Erythroblast (primary cell): ENCODE results near the gene CCL14.

Source experiments
- GATA1 ChIP-seq: IDR thresholded peaks from 2 replicates; pipeline ENCODE4 v1.6.1; 2011; ENCODE audit warnings: low read depth, mild to moderate bottlenecking, control low read depth, low read length, moderate library complexity
- POLR2A ChIP-seq: IDR thresholded peaks from 2 replicates; pipeline ENCODE4 v1.6.1; 2011; ENCODE audit warnings: mild to moderate bottlenecking, low read length

DNA sequence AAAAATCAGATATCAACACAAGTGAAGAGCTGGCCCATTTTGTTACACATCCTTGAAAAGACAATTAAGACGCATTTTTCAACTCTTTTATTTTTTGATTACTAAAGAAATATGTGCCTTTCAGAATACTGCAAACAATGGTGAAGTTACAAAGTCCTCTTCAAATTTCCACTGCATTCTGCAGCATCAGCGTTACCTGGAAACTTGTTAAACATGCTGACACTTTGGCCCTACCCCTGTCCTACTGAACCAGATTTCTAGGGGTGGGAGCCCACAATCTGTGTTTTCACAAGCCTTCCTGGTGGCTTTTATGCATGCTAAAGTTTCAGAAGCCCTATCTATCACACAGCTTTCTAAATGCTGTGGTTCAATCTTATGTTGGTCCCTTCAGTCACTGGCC is 4.5 kb upstream of the CCL14 start:
- TF ChIP-seq POLR2A = no peak
- TF ChIP-seq GATA1 = no peak
